KMS-11 (cell line): ENCODE data around the gene EZR.

Experiments used
- H2AFZ ChIP-seq: fragments of 200-600 bp; sonication (generic); 2 replicates; pipeline ENCODE4 v1.6.1; 2016; ENCODE audit warnings: antibody characterized with exemption, mixed run types, low read depth
- H3K27ac ChIP-seq: fragments of 200-600 bp; sonication (generic); 2 replicates; pipeline ENCODE4 v1.6.1; 2016; ENCODE audit warnings: mild to moderate bottlenecking, mixed run types
- H3K27me3 ChIP-seq: fragments of 200-600 bp; sonication (generic); 2 replicates; pipeline ENCODE4 v1.6.1; 2017; ENCODE audit warnings: mild to moderate bottlenecking, low read depth, mixed run types, moderate library complexity; ENCODE audit not compliant: insufficient read depth
- H3K36me3 ChIP-seq: fragments of 200-600 bp; sonication (generic); 2 replicates; pipeline ENCODE4 v1.6.1; 2017; ENCODE audit warnings: mild to moderate bottlenecking, mixed run types; ENCODE audit not compliant: insufficient read depth
- H3K4me1 ChIP-seq: fragments of 200-600 bp; sonication (generic); 2 replicates; pipeline ENCODE4 v1.6.1; 2016; ENCODE audit warnings: mild to moderate bottlenecking, low read depth, mixed run types; ENCODE audit not compliant: poor library complexity, severe bottlenecking
- H3K4me2 ChIP-seq: fragments of 200-600 bp; sonication (generic); 2 replicates; pipeline ENCODE4 v1.7.0; 2016; ENCODE audit warnings: mild to moderate bottlenecking, mixed run types
- H3K4me3 ChIP-seq: fragments of 200-600 bp; sonication (generic); IDR thresholded peaks from 2 replicates; pipeline ENCODE4 v1.6.1; 2017; ENCODE audit warnings: low read depth, low read length, mixed read lengths; ENCODE audit not compliant: insufficient read depth
- H3K79me2 ChIP-seq: fragments of 200-600 bp; sonication (generic); 2 replicates; pipeline ENCODE4 v1.6.1; 2016; ENCODE audit warnings: low read depth, mixed run types; ENCODE audit not compliant: insufficient read depth
- H3K9ac ChIP-seq: fragments of 200-600 bp; sonication (generic); 2 replicates; pipeline ENCODE4 v1.6.1; 2016; ENCODE audit warnings: mild to moderate bottlenecking, mixed run types
- H4K20me1 ChIP-seq: fragments of 200-600 bp; sonication (generic); 2 replicates; pipeline ENCODE4 v1.6.1; 2016; ENCODE audit warnings: mild to moderate bottlenecking, mixed run types; ENCODE audit not compliant: insufficient read depth
- TF ChIP-seq, protein P1 (sequence below): fragments of 200-600 bp; sonication (generic); conservative IDR thresholded peaks from 2 replicates; pipeline ENCODE4 v1.6.1; 2017; ENCODE audit warnings: low read depth, mild to moderate bottlenecking, antibody characterized with exemption, low read length, moderate library complexity, mixed read lengths

EZR gene

DNA sequence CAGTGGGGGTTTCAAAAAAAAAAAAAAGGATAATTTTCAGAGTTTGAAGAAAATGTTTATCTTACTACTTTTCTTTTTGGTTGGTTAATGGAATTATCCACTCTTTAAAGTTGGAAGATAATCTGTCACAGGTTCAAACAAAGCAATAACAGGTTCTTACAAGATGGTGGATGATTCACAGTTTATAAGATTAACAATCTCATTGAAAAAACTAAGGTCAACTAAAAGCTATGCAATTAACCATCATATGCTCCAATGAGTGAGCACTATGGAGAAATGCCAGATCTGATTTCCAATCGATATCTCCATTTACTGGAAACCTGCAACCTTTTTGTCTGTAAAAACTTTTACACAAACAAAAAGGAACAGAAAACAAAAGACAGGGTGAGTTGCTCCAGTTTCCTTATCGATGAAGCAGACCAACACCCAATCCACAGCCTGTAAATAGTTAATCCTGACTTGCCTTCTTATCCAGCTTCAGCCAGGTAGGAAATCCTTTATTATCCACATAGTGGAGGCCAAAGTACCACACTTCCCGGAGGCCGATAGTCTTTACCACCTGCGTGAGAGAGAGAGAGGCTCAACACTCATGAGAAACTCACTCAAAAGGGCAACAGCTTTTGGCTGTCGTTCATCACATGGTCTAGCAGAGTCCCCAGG, 32.4 kb downstream of the EZR start:
- H3K36me3 ChIP-seq = peaks cover 14% of the 10 kb centered on the region; the same call in 1 of the 2 replicates
- no peak overlapping the region for H2AFZ ChIP-seq
- no peak overlapping the region for H3K27ac ChIP-seq
- no peak overlapping the region for H3K9ac ChIP-seq
- no peak overlapping the region for H3K4me3 ChIP-seq
- no peak overlapping the region for H3K4me2 ChIP-seq
- H3K27me3 ChIP-seq = no peaks in the 10 kb centered on the region
- H3K79me2 ChIP-seq = peaks cover 50% of the 10 kb centered on the region
- TF ChIP-seq, protein P1, sequence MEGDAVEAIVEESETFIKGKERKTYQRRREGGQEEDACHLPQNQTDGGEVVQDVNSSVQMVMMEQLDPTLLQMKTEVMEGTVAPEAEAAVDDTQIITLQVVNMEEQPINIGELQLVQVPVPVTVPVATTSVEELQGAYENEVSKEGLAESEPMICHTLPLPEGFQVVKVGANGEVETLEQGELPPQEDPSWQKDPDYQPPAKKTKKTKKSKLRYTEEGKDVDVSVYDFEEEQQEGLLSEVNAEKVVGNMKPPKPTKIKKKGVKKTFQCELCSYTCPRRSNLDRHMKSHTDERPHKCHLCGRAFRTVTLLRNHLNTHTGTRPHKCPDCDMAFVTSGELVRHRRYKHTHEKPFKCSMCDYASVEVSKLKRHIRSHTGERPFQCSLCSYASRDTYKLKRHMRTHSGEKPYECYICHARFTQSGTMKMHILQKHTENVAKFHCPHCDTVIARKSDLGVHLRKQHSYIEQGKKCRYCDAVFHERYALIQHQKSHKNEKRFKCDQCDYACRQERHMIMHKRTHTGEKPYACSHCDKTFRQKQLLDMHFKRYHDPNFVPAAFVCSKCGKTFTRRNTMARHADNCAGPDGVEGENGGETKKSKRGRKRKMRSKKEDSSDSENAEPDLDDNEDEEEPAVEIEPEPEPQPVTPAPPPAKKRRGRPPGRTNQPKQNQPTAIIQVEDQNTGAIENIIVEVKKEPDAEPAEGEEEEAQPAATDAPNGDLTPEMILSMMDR = no peak
- peaks cover 1% of the 10 kb centered on the region for H4K20me1 ChIP-seq
- H3K4me1 ChIP-seq = peaks cover 2% of the 10 kb centered on the region

DNA sequence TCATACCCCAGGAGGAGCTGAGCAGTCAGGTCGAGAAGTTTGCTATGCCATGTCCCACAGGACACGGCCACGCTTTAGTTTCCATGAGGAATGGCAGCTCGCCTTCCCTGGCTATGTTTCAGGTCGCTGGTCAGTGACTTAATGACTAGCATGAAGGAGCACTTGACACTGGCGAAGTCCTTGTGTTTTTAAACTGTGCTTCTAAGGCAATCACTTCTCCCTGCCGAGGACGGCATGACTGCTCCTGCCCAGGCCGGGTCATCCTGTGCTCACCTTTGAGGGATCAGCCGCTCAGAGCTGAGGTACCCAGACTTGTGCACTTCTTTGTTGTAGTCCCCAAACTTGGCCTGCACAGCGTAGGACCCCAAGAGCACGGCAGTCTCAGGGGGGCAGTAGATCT, 34.1 kb downstream of the EZR start:
- no peak overlapping the region for H3K27ac ChIP-seq

DNA sequence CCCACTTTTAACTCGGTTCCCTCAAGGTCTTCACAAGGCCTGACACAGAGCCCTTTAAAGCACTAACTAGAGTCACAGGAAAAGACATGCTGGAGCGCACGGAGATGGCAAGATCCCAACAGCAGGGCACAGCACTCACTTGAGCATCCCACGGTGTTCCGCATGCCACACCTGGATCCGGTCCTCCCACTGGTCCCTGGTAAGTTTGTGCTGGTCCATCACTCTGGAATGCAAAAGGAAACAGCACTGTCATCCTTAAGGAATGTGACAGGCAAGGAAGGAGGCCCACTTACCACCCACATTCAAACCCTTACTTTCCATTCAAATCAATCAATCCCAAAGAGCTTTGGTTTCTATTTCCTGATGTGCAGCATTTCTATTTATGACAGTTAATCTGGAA, 34.7 kb downstream of the EZR start:
- Histone ChIP-seq H3K27ac (no peak overlapping the region), H3K9ac (no peak overlapping the region), H3K4me3 (no peak overlapping the region), H2AFZ (no peak overlapping the region), H3K79me2 (peaks cover 38% of the 10 kb centered on the region; the same call in 1 of the 2 replicates), H3K4me1 (no peaks in the 10 kb centered on the region), H3K4me2 (no peak overlapping the region), H3K27me3 (no peaks in the 10 kb centered on the region), H3K36me3 (peaks cover 18% of the 10 kb centered on the region; the same call in 1 of the 2 replicates), H4K20me1 (no peaks in the 10 kb centered on the region; the same call in 1 of the 2 replicates)
- TF ChIP-seq, protein P1 = no peak

More for the DNA sequence above, 34.1 kb downstream of the EZR start:
- H3K9ac ChIP-seq = no peak overlapping the region
- no peak overlapping the region for H2AFZ ChIP-seq
- no peaks in the 10 kb centered on the region for H3K27me3 ChIP-seq
- no peak overlapping the region for H3K4me2 ChIP-seq
- no peaks in the 10 kb centered on the region; the same call in 1 of the 2 replicates for H4K20me1 ChIP-seq
- H3K36me3 ChIP-seq = peaks cover 18% of the 10 kb centered on the region; the same call in 1 of the 2 replicates
- H3K4me1 ChIP-seq = no peaks in the 10 kb centered on the region
- H3K4me3 ChIP-seq = no peak overlapping the region
- H3K79me2 ChIP-seq = peaks cover 39% of the 10 kb centered on the region; the same call in 1 of the 2 replicates
- TF ChIP-seq, protein P1 = no peak

DNA sequence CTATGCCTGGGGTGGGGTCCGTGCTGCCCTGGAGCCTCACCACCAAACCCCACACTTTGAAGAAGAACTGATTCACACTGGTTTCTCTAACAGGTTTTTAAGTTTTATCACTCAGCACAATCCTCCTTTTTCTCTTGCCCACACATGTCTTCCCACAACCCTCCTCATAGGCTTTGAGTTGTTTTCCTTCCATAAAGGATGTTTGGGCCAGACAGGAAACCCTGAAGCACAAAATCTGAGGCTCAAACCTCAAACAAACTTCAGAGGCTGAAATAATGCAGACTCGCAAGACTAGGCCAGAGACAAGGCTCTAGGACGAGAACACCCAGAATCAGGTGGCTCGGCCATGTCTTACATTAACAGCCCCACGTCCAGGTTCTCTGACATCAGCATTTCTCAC, 35.3 kb downstream of the EZR start:
- Histone ChIP-seq H3K4me2 (no peak overlapping the region), H4K20me1 (no peaks in the 10 kb centered on the region; the same call in 1 of the 2 replicates), H3K27me3 (no peaks in the 10 kb centered on the region), H3K4me3 (no peak overlapping the region), H3K4me1 (no peaks in the 10 kb centered on the region), H3K36me3 (peaks cover 18% of the 10 kb centered on the region; the same call in 1 of the 2 replicates), H3K9ac (no peak overlapping the region), H3K27ac (no peak overlapping the region), H2AFZ (no peak overlapping the region), H3K79me2 (peaks cover 31% of the 10 kb centered on the region; the same call in 1 of the 2 replicates)
- TF ChIP-seq, protein P1 = no peak
